OCI-LY1 (cell line): ENCODE results near the gene USH1C.

ENCODE experiments used
- H2AFZ ChIP-seq: fragments of 200-600 bp; sonication (generic), shearing (Covaris generic); 2 replicates; pipeline ENCODE4 v1.6.0; 2014; ENCODE audit warnings: antibody characterized with exemption, mild to moderate bottlenecking, low read length
- H3F3A ChIP-seq: fragments of 200-600 bp; sonication (generic), shearing (Covaris generic); 2 replicates; pipeline ENCODE4 v1.6.0; 2014; ENCODE audit warnings: mild to moderate bottlenecking, antibody characterized with exemption, low read length, moderate library complexity; ENCODE audit not compliant: insufficient read depth
- H3K27ac ChIP-seq: fragments of 200-600 bp; sonication (generic); 2 replicates; pipeline ENCODE4 v1.5.1; 2014; ENCODE audit warnings: low read length, mixed run types, mild to moderate bottlenecking, low read depth; ENCODE audit not compliant: poor library complexity, severe bottlenecking
- H3K27me3 ChIP-seq: fragments of 200-600 bp; sonication (generic); 2 replicates; pipeline ENCODE4 v1.6.0; 2014; ENCODE audit warnings: antibody characterized with exemption, mild to moderate bottlenecking, low read length, moderate library complexity; ENCODE audit not compliant: insufficient read depth
- H3K36me3 ChIP-seq: fragments of 200-600 bp; sonication (generic); 2 replicates; pipeline ENCODE4 v1.6.1; 2014; ENCODE audit warnings: mild to moderate bottlenecking, antibody characterized with exemption, low read length, moderate library complexity, mixed read lengths; ENCODE audit not compliant: insufficient read depth
- H3K4me1 ChIP-seq: fragments of 200-600 bp; sonication (generic); 2 replicates; pipeline ENCODE4 v1.5.1; 2014; ENCODE audit warnings: mild to moderate bottlenecking, low read length, moderate library complexity; ENCODE audit not compliant: insufficient read depth, severe bottlenecking
- H3K4me2 ChIP-seq: fragments of 200-600 bp; sonication (generic), shearing (Covaris generic); 2 replicates; pipeline ENCODE4 v1.6.1; 2014; ENCODE audit warnings: low read length
- H3K4me3 ChIP-seq: fragments of 200-600 bp; sonication (generic); 2 replicates; pipeline ENCODE4 v1.5.1; 2014; ENCODE audit warnings: low read length, low read depth, mild to moderate bottlenecking, mixed read lengths; ENCODE audit not compliant: poor library complexity, severe bottlenecking
- H3K79me2 ChIP-seq: fragments of 200-600 bp; shearing (Covaris generic); 2 replicates; pipeline ENCODE4 v1.6.1; 2016; ENCODE audit warnings: mixed run types, low read length, mixed read lengths; ENCODE audit not compliant: insufficient read depth
- H3K9ac ChIP-seq: fragments of 200-600 bp; sonication (generic), shearing (Covaris generic); 2 replicates; pipeline ENCODE4 v1.6.1; 2014; ENCODE audit warnings: mild to moderate bottlenecking, low read length, mixed read lengths
- H3K9me2 ChIP-seq: fragments of 200-600 bp; sonication (generic), shearing (Covaris generic); 2 replicates; pipeline ENCODE4 v1.6.1; 2014; ENCODE audit warnings: low read depth, mild to moderate bottlenecking, low read length, mixed read lengths
- H3K9me3 ChIP-seq: fragments of 200-600 bp; shearing (Covaris generic); 2 replicates; pipeline ENCODE4 v1.6.1; 2014; ENCODE audit warnings: low read length, mixed read lengths
- H4K20me1 ChIP-seq: fragments of 200-600 bp; sonication (generic), shearing (Covaris generic); 2 replicates; pipeline ENCODE4 v1.6.0; 2016; ENCODE audit warnings: mild to moderate bottlenecking, low read length; ENCODE audit not compliant: insufficient read depth
- CTCF ChIP-seq: fragments of 200-600 bp; sonication (generic), shearing (Covaris generic); IDR thresholded peaks from 2 replicates; pipeline ENCODE4 v1.5.1; 2017; ENCODE audit warnings: mild to moderate bottlenecking, antibody characterized with exemption, low read length, moderate library complexity, mixed read lengths
- EZH2 ChIP-seq: fragments of 200-600 bp; sonication (generic), shearing (Covaris generic); IDR thresholded peaks from 2 replicates; pipeline ENCODE4 v1.8.0; 2017; ENCODE audit warnings: borderline replicate concordance, mixed run types, mild to moderate bottlenecking, antibody characterized with exemption, low read length, moderate library complexity, mixed read lengths

Gene USH1C

GRCh38 chr11:17518366-17518765, 25.9 kb downstream of the USH1C start:
- H4K20me1 ChIP-seq = no peaks in the 10 kb centered on the region
- H3K9me2 ChIP-seq = no peaks in the 10 kb centered on the region

DNA sequence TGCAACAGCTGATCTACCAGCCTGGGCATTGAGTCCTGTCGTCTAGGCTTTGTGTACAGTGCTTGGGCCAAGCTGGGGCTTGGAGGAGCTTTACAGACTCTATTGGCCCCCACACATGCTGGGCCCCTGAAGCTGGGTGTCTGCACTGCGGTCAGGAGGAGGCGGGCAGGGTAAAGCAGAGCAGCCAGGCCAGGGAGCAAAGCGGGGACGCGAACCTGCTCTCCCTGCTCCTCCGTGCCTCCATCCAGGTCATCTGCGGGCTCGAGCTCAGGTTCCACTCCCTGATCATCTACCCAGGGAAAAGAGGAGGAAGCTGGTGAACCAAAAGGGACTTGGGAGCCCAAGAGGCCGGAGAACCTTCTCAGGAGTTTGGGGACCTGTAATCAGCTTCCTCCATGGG, 27.0 kb downstream of the USH1C start:
- Histone ChIP-seq H2AFZ (no peak overlapping the region), H3K9ac (no peak overlapping the region)
- TF ChIP-seq EZH2 = no peak
- no peak for TF ChIP-seq CTCF

More at GRCh38 chr11:17518366-17518765, 25.9 kb downstream of the USH1C start:
- no peak overlapping the region for H3K4me2 ChIP-seq
- H3K27me3 ChIP-seq = no peaks in the 10 kb centered on the region
- H3K9ac ChIP-seq = no peak overlapping the region
- no peak overlapping the region for H3K27ac ChIP-seq
- no peaks in the 10 kb centered on the region for H3K9me3 ChIP-seq
- no peak overlapping the region for H3K4me3 ChIP-seq
- H3K36me3 ChIP-seq = no peaks in the 10 kb centered on the region
- no peak for TF ChIP-seq CTCF
- TF ChIP-seq EZH2 = no peak
- H2AFZ ChIP-seq = no peak overlapping the region
- H3F3A ChIP-seq = no peaks in the 10 kb centered on the region
- H3K4me1 ChIP-seq = no peaks in the 10 kb centered on the region
- H3K79me2 ChIP-seq = no peaks in the 10 kb centered on the region

GRCh38 chr11:17516551-17517150, 27.6 kb downstream of the USH1C start:
- no peak for TF ChIP-seq EZH2
- no peak for TF ChIP-seq CTCF
- H3K4me1 ChIP-seq = no peaks in the 10 kb centered on the region
- no peak overlapping the region for H3K27ac ChIP-seq
- H3K9me2 ChIP-seq = no peaks in the 10 kb centered on the region
- H3F3A ChIP-seq = no peaks in the 10 kb centered on the region
- no peaks in the 10 kb centered on the region for H3K9me3 ChIP-seq
- H4K20me1 ChIP-seq = no peaks in the 10 kb centered on the region
- no peak overlapping the region for H3K4me2 ChIP-seq
- no peak overlapping the region for H3K9ac ChIP-seq
- no peak overlapping the region for H3K4me3 ChIP-seq
- no peak overlapping the region for H2AFZ ChIP-seq
- no peaks in the 10 kb centered on the region for H3K36me3 ChIP-seq
- H3K79me2 ChIP-seq = no peaks in the 10 kb centered on the region
- H3K27me3 ChIP-seq = no peaks in the 10 kb centered on the region

More for the DNA sequence above, 27.0 kb downstream of the USH1C start:
- no peaks in the 10 kb centered on the region for H3K9me2 ChIP-seq
- no peak overlapping the region for H3K4me3 ChIP-seq
- H3F3A ChIP-seq = no peaks in the 10 kb centered on the region
- no peaks in the 10 kb centered on the region for H3K27me3 ChIP-seq
- no peaks in the 10 kb centered on the region for H3K79me2 ChIP-seq
- no peaks in the 10 kb centered on the region for H3K9me3 ChIP-seq
- H3K4me1 ChIP-seq = no peaks in the 10 kb centered on the region
- H3K27ac ChIP-seq = no peak overlapping the region
- H3K4me2 ChIP-seq = no peak overlapping the region
- no peaks in the 10 kb centered on the region for H3K36me3 ChIP-seq
- no peaks in the 10 kb centered on the region for H4K20me1 ChIP-seq
